ENCODE results near the gene TCEA2. TPM values are rescaled to one million over a fixed set of nuclear protein-coding genes. Genes with fewer than 3 reads are reported as not detected.

TCEA2 gene
- total RNA-seq, result 15.3 and 21.8 TPM in 2 replicates

GRCh38 chr20:64062596-64063388 lies at the start of gene TCEA2:
TCEA2 (plus strand) TSS chr20:64063198; CDS start chr20:64063313, 115 bp downstream.
- peak; percentile 81 for DNase-seq (ENCODE audit: low read depth)

- no peak for DNase-seq (ENCODE audit: low read depth)
These were observed 47.4 kb upstream of the TCEA2 start for GRCh38 chr20:64015635-64016034.

GRCh38 chr20:64021124-64021975 lies 41.6 kb upstream of the TCEA2 start:
- DNase-seq (ENCODE audit: low read depth), result no peak

GRCh38 chr20:64022671-64023360 lies 40.2 kb upstream of the TCEA2 start:
- DNase-seq (ENCODE audit: low read depth), result no peak

- DNase-seq (ENCODE audit: low read depth), result no peak
These were observed 39.4 kb upstream of the TCEA2 start for GRCh38 chr20:64023361-64024140.

- peak; percentile 6 for DNase-seq (ENCODE audit: low read depth)
These were observed 38.6 kb upstream of the TCEA2 start for GRCh38 chr20:64024141-64024990.

GRCh38 chr20:64025101-64025825 lies 37.7 kb upstream of the TCEA2 start:
- DNase-seq (ENCODE audit: low read depth), result no peak

- no peak for DNase-seq (ENCODE audit: low read depth)
These were observed 37.1 kb upstream of the TCEA2 start for GRCh38 chr20:64025826-64026412.

- DNase-seq (ENCODE audit: low read depth), result no peak
These were observed 34.9 kb upstream of the TCEA2 start for GRCh38 chr20:64027981-64028685.

GRCh38 chr20:64029293-64030117 lies 33.5 kb upstream of the TCEA2 start:
- DNase-seq (ENCODE audit: low read depth), result no peak

- DNase-seq (ENCODE audit: low read depth), result no peak
These were observed 32.4 kb upstream of the TCEA2 start for GRCh38 chr20:64030371-64031134.

GRCh38 chr20:64031822-64032314 lies 31.1 kb upstream of the TCEA2 start:
- DNase-seq (ENCODE audit: low read depth), result no peak

GRCh38 chr20:64032706-64033624 lies 30.0 kb upstream of the TCEA2 start:
- DNase-seq (ENCODE audit: low read depth), result no peak

GRCh38 chr20:64033981-64034493 lies 29.0 kb upstream of the TCEA2 start:
- no peak for DNase-seq (ENCODE audit: low read depth)

GRCh38 chr20:64035066-64035932 lies 27.7 kb upstream of the TCEA2 start:
- DNase-seq (ENCODE audit: low read depth), result no peak

All from renal cortical epithelial cell (primary cell).